HG02678 (cell line): ENCODE results near the gene PFDN4.

Experiments used
- ATAC-seq: cut with Tn5 transposase; IDR thresholded peaks from one replicate; pipeline ENCODE4 v1.9.1; 2021; ENCODE audit warnings: mild to moderate bottlenecking, moderate library complexity; ENCODE audit not compliant: unreplicated experiment

PFDN4 gene, protein sequence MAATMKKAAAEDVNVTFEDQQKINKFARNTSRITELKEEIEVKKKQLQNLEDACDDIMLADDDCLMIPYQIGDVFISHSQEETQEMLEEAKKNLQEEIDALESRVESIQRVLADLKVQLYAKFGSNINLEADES

DNA sequence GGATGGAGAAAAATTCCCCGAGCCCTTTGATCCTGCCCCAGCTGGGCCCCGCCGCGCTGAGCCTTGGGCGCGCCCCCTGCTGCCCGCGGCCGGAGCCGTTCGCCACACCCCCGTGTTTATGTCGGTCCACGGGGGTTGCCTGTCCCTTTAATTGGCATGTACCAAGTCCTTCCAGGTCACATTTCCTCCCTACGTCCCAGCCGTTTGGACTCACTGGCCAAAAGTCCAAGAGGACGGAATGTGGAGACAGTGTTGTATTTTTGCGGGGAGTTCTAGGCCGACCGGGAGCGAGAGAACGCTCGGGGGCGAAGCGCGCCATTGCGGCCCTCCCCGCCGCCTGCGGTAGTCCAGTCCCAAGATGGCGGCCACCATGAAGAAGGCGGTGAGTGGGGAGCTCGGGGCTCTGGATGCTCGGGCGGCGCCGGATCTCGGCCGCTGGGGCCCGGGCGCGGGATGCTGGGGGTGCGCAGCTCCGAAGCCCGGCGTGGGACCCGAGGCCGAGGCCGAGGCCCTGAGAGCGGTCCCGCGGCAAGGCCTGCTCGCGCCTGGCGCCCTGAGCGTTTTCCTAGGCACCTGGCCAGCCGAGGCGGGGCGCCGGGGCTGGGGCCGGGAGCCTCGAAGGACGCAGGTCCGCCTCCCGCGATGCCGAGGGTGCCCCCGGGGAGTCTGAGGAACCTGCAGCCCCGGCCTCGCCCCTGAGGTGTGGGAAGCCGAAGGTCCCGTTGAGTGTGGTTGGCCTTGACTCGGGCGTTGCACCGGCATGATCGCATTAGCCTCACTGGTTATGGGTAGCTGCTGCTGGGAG, at the start of gene PFDN4:
PFDN4 (plus strand) TSS at position 345 of the 805 bp plus-strand sequence; CDS start at position 359, 14 bp downstream.
- ATAC-seq, result peak; percentile 96

DNA sequence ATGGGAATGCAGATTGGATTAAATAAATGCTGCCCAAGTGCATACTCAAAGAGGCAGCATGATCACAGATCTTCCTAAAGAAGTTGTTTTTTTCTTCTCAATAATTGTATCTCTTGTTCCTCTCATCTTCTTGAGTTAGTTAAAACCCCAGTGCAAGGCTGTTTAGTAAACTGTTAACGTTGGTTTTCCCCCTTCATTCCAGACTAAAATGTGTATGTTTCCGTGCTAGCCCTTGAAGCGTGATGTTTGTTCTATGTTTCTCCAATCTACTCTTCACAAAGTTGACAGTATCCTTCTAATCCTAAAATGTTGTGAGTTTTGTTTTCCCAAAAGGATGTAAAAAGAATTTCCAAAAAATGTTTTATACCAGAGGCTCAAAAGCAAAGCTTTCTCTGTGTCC, 49.7 kb upstream of the PFDN4 start:
- no peak for ATAC-seq

DNA sequence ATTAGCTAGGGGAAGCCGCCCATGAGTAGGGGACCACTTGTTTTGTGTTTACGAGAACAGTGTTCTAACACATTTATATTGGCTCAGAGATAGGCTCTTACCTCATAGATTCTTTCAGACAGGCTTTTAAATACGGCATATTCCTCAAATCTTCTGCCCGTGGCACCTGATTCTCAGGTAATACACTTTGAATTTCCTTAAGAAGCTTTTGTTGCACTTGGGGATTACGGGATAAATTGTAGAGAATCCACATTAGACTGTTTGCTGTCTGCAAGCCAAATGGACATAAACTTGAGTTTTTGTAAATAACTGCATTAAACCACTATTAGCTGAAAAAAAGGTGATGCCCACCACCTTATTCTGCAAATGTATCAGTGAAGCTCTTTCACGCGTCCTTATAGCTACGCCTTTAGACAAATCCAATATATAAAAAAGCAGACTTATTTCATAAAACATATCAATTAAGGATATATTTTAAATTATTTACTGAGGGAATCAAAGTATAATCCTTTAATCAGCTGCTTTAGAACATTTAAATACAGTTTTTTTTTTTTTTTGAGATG, 49.0 kb upstream of the PFDN4 start:
- ATAC-seq, result no peak

DNA sequence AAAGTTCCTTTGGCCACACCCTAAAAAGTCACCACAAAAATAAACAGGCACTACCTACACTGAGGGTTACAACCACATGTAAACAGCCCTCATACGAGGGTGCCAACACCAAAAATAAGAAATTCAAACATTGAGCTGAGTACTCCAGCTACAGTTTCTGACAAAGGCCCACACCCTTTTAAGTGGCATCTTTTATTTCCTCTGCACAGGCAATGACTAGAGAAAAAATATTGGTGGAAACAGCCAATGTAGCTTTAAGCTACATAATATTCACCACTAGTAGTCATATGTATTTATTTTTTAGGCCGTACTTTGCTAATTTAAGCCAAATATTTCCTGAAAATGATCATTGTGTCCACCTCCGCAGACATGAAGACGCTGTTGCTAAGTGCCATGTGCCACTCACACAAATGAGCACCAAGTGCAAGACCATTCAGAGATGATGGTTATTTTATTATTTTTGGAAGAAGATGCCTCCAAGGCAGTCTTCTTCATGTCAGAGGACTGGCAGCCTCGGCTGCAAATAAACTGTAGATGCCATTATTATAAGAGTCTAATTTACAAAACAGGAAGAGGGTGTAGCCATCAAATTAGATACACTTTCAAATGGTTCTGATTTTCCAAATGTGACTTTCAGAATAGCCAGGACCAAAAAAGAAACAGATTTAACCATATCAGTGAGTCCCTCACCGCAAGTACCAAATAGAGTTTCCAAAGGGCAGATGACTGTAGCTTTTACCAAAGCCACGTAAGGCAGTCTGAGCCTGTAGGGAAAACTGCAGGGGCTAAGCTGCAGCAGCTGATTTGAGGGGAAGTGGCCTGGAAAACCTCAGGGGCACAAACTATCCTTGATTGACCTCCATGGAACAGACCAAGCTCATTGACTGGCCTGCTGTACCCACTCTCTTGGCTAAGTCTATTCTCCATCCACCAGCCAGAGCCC, 47.6 kb upstream of the PFDN4 start:
- no peak for ATAC-seq

DNA sequence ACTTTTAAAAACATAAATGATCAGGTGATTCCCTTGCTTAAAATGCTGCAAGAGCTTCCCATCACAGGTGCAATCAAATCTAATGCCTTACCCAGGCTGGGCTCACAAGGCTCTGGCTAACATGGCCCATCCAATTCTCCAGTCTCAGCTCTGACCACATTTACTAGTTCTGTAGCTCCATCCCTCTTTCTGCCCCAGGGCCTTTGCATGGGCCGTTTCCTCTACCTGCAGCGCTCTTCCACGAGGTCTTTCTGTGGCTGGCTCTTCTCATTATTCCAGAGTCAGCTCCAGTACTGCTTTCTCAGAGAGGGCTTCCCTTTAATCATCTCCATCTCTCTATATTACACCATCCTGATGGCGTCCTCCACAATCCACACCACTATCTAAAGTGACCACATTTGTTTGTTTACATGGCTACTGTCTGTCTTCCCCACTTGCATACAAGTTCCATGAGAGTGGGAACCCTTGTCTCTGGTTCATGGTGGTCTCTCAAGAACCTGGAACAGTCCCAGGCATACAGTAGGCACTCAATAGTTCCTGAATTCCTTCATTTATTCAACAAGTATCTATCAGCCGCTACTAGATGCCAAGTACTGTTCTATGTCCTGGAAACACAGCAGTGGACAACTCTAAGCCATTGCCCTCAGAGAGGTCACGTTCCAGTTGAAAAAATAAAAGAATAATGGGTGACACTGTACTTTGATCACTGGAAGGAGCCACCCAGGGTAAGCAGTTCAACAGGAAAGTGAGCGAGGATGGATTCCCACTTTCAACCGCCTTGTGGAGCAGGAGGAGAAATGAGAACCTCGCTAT, 46.7 kb upstream of the PFDN4 start:
- no peak for ATAC-seq

DNA sequence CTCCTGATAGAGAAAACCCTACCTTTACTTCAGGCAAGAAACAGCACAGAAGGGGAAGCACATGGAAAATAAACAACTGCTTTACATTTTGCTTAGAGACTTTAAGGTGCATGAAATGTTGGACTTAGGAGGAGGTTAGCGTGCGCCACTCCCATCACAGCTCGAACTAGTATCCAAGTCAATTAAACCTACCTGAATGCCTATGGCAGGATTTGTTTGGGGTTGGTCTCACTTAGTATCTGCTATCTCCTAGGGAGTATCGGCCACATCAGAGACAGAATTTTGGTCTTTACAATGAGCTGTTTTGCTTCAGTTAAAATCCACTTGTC, 46.1 kb upstream of the PFDN4 start:
- no peak for ATAC-seq

DNA sequence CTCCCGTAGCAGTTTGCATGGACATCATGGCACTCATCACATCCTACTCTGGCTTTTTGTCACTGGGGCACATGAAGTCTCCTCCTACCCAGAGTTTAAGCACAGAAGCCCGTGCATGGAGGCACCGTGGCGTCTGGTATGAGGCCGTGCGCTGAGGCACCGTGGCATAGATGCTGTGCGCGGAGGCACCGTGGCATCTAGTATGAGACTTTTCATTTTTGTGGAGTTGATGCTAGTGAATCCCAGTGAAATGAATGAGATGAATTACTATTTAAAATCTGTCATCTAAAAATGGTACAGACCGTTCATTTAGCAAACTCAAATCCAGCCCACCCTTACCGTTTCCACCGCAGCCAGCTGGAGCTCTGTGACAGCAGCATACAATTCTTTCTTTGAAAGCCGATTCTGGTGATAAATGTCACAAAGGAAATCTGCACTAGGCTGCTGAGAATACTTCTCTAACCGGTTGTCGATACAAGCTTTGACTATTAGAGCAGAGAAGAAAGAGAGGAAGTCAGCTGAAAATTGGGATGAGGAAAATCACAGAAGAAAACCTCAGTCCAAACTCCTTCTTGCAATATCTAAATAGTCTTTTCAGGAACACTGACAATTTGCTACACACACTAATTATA, 45.4 kb upstream of the PFDN4 start:
- ATAC-seq, result no peak

DNA sequence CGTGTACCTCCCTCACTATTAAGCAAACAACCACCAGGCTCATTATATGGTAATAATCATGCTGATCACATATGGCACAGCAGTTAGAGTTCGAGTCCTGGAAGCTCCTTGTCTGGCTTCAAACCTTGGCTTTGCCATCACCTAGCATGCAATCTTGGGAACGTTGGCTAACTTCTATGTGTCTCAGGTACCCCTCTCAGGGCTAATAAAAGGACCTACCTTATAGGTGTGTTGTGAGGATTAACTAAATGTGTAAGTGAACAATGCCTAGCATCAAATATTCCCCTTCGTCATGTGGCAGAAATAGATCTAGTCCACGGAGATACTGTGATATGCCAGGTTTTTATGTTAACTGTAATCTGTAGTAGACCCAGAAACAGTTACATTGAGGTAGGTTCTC, 44.5 kb upstream of the PFDN4 start:
- no peak for ATAC-seq

DNA sequence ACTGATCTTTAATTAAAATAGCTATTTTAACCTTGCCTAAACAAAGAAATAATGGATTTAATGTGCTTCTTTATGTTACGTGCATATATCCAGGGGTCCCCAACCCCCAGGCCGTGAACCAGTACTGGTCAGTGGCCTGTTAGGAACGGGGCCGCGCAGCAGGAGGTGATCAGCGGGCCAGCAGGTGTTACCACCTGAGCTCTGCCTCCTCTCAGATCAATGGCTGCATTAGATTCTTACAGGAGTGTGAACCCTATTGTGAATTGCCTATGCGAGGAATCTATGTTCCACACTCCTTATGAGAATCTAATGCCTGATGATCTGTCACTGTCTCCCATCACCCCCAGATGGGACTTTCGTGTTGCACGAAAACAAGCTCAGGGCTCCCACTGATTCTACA, 42.9 kb upstream of the PFDN4 start:
- ATAC-seq, result no peak

DNA sequence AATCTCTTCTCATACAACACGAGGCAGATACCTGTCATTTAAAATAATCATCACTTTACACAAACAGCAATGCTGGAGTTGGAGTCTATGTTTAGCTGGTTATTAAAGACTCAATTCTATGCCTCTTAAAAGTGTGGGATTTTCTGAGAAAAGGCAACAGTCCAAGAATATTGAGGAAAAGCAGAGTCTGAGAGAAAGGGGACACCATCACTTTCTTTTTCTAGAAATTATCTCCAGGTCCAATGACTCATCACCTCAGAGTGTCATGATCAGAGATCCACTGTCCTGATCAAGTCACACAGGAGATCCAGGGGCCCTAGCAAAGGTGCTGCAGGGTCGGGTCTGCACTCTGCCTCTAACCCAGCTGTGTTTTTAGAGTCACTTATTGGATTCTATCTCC, 42.1 kb upstream of the PFDN4 start:
- no peak for ATAC-seq

DNA sequence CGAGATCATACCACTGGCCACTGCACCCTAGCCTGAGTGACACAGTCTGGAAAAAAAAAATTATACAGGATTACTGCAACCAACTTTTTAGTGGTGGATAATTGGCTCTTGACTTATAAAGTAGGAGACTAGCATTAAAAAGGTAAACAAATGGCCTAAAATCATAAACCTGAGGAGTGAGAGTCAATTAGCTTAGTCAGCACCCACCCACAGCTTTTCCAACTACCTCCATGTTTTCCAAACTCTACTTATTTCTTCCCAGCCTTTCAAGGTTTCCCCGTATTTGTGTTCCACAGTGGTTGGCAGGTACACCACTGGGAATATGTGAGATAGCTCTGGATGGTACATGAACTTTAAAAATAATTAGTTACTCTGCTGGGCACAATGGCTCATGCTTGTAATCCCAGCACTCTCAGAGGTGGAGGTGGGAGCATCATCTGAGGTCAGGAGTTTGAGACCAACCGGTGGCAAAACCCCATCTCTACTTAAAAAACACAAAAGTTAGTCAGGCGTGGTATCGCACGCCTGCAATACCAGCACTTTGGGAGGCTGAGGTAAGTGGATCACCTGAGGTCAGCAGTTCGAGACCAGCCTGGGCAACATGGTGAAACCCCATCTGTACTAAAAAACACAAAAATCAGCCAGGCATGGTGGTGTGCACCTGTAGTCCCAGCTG, 40.8 kb upstream of the PFDN4 start:
- no peak for ATAC-seq

DNA sequence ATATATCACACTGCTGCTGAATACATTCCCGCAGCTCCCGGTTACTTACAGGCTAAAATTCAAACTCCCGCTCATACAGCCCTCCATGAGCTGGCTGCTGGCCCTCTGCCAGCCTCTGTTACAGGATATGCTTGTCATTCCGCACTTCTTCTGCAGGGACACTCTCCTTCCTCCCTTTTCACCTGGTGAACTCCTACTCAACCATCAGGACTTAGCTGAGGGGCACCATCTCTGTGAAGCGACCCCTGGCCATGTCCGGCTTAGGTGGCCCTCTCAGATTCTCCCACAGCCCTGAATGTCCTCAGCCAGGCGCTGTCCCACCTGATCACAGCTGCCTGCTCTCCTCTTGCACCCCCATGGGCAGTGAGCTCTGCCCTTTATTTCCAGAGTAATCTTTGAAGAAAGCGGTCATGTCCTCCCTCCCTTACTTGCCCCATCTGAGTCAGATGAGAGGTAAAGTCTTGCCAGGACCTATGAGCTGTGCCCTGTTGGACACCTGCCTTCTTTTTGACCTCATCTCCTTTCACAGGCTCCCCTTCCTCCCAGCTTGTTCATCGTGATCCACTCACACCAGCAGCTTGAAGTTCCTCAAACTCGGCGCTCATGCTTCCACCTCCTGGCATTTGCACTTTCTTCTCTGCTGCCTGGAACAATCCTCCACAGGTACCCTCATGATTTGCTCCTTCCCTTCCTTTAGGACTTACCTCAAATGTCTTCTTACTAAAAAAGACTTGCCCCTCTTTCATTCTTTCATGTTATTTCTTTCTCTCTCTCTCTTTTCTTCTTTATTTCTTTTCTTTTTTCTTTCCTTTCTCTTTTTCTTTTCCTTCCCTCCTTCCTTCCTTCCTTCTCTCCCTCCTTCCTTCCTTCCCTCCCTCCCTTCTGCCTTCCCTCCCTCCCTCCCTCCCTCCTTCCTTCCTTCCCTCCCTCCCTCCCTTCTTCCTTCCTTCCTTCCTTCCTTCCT, 39.7 kb upstream of the PFDN4 start:
- ATAC-seq, result no peak

DNA sequence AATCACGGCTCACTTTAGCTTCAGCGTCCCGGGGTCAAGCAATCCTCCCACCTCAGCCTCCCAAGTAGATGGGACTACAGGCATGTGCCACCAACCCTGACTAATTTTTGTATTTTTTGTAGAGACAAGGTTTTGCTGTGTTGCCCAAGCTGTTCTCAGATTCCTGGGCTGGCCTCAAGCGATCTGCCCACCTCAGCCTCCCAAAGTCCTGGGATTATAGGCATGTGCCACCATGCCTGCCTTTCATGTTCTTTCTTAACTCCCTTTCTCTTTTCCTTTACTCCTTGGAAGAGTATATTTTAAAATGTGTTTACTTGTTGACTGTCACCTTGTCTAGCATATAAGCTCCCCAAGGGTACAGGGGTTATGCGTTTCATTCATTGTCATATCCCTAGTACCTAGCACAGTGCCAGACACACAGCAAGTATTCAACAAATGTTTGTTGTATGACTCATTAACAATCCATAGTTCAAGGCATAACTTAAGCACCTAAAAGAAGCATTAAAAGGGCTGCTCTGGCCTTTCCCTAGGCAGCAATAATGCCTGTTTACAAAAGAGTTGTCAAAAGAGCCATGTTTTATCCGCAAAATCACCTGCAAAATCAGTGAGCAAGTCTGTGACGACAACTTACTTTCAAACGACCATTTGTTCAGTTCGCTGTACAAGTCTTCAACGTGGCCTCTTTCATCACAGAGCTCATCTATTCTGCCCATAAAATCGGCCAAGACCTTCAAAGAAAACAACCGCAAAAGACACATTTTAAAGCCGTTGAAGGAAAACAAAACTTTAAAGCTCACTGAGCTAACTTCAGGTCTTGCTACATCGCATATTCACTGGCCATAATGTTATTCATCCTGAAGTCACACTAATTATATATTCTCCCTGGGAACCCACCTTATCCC, 38.7 kb upstream of the PFDN4 start:
- no peak for ATAC-seq

DNA sequence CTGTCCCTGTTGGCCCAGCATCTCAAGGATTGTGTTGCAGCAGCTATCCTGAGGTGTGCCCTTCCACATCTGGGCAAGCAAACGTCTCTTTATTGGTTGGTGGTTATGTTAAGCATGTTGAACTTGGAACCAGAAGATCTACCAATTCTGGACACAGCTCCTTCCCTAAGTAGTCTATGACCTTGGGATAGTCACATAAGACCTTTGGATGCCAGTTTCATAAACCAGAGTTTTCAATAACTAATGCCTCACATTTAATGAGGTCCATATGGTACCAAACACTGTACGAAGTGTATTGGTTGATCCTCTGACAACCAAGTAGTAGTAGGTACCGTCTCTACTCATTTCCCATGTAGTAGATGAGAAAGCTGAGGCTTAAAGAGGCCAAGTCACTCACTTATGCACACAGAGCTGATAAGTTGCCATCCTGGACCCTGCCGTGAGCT, 37.8 kb upstream of the PFDN4 start:
- no peak for ATAC-seq

DNA sequence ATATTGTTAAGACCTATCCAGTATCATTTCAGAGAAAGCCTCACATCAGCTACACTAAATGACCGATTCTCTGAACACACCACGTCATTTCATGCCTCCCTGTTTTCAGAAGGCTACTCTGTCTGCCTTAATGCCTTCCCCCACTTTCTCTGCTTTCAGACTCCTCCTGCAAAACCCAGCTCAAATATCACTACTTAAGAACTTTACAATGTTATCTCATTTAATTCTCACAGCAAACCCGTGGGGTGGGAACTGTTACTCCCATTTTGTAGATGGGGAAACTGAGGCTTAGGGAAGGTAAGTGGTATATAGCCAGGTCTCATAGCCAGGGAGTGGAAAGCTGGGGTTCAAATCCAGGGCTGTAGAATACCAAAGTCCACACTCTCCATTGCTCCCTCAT, 36.9 kb upstream of the PFDN4 start:
- ATAC-seq, result no peak

DNA sequence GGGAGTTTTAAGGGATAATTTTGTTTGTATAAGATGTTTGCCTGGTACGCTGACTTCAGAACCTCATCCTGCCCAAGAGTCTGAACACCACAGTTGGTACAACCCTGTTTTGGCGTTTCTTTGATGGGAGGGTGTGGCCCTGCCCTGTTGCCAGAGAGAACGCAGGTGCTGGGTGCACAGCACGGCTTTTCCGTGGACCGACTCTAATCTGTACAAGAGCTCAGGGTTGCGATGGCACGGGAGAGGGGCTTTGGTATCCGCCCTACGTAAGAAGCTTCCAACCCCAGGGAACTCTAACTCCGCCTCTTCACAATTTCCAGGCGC, 35.4 kb upstream of the PFDN4 start:
- no peak for ATAC-seq

DNA sequence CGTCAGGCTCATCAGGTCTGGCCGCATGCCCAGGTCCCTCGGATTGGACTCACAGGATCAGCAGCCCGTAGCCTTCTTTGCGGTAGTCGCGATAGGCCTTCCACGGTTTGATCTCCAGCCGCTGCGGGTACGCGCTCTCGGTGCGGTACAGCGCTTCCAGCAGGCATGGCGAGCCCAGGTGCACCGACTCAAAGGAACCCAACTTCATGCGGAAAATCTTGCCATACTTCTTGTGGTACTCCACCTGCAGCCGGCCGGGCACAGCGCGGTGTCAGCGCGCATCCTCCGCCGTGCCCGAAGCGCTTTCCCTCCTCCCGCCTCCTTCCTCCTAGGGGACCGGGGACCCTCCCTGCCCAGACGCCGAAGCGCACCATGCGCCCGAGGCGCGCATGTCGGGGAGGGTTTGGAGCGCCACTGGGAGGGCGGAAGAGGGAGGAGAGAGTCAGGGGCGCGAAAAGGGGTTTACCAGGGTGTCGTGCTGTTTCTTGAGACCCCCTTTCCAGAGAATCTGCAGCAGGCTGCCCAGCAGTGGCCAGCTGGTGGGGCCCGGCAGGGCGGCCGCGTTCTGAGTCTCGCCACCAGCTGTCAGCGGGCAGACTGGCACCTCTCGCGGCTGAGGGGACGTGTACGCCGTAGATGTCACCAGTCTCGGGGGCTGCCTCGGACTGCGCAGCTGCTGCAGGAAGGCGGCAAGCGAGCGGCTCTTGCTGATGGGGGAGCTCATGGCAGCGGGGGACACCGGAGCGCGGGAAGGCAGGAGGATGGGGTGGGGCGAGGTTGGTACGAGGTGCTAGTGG, 34.8 kb upstream of the PFDN4 start:
- ATAC-seq, result no peak
